GM21737 (cell line): ENCODE measurements around the gene TPTE2.
"Not testable (repeated sequence)": the region's sequence is repeated elsewhere in the genome, so short reads cannot be mapped to it uniquely, and the experiment has no call there.

Source experiments
- ATAC-seq: cut with Tn5 transposase; IDR thresholded peaks from one replicate; pipeline ENCODE4 v1.9.1; 2021; ENCODE audit warnings: mild to moderate bottlenecking, moderate library complexity; ENCODE audit not compliant: unreplicated experiment

TPTE2 gene

DNA sequence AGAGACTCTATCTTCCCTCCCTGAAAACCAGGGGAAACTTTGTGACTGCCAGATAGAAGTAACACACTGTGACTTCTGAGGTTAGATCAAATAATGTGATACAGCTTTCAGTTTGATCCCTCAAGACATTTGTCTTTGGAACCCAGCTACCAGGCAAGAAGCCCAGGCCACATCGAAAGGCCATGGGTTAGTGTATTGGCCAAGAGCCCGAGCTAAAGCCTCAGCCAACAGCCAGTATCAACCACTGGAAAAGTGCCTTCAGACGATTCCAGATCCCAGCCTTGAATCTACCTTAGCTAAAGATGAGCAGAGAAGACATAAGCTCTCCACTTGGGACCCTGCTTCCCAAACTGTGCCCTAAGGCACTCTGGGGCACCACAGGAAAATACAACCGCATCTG lies 10.9 kb upstream of the TPTE2 start:
- ATAC-seq: no peak

DNA sequence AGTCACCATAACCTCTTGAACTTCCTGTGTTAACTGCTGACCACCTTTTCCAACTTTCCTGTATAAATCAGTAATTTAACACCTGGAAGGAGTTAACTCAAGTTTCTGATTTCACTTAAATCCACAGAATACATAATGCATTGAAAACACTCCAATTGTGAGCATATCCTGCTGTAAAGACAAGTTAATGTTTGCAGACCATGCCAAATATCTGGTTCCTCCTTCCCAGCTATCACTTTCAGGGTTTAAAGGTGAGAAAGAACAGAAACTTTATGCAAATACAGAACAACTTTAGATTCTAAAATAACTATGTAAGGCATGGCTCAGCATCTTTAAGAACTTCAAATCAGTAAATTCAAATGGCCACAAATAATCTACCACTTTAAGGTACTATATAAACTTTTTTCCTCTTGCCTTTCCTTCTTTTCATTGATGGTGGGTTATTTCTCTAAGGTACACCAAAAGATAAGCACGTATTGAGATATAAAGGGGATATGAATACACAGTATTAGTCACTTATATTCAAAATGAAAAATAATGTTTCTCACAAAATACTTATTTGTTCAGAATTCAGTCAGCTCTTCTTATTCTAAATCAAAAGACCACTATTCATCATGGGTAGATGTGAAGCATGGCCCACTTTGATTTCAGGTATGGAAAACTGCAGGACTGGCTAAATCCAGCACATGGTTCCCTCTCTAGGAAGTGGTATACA lies 6.6 kb upstream of the TPTE2 start:
- peak; percentile 67 for ATAC-seq

DNA sequence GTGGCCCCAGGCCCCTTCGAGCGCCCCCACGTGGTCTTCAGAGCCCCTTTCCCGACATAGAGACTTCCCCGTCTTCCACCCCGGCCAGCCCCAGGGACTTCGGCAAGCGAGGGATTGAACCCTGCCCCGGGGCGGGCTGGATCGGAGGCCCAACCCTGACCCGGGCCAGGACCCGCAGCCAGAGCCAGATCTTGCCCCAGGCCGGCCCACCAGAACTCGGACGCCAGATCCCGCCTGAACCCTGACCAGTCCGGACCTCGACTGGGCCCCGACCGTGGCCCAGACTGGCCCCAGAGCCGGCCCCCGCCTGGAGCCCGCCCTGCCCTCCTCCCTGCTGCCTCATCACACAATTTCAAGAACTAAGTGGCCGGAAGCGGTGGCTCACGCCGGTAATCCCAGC lies 253 bp upstream of the TPTE2 start:
- no peak for ATAC-seq

GRCh38 chr13:19560672-19561071 lies 660 bp downstream of the TPTE2 start:
- ATAC-seq: not testable (repeated sequence)

DNA sequence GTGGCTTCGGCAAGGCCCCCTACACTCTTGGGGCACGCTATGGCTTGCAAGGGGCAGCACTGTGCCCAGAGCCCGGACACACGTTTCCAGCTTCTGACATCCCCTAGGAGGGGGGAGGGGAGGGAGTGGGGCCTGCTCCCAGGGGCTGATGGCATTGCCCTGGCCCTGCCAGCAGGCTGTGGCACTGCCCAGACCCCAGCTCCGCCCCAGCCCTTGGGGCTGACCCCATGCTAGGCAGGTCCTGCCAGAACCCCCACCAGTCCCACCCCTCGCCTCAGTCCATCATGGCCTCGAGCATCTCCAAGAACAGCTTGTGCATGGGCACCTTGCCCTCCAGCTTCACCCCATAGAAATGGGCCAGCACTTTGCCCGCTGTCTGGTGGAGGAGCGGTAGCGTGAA lies 1.6 kb downstream of the TPTE2 start:
- ATAC-seq: not testable (repeated sequence)

- not testable (repeated sequence) for ATAC-seq
Measured at GRCh38 chr13:19557287-19557686, 4.0 kb downstream of the TPTE2 start.

DNA sequence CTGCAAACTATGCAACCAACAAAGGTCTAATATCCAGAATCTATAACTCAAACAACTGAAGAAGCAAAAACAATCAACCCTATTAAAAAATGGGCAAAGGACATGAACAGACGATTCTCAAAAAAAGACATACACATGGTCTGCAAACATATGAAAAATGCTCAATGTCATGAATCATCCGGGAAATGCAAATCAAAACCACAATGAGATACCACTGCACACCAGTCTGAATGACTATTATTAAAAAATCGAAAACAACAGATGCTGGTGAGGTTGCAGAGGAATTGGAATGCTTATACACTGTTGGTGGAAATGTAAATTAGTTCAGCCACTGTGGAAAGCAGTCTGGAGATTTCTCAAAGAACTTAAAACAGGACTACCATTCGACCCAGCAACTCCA lies 12.1 kb downstream of the TPTE2 start:
- not testable (repeated sequence) for ATAC-seq

- not testable (repeated sequence) for ATAC-seq
Measured at GRCh38 chr13:19525634-19526033, 35.7 kb downstream of the TPTE2 start.

- ATAC-seq: no peak
Measured at GRCh38 chr13:19519049-19519448, 42.3 kb downstream of the TPTE2 start.

- ATAC-seq: not testable (repeated sequence)
Measured at GRCh38 chr13:19507623-19508022, 53.7 kb downstream of the TPTE2 start.

DNA sequence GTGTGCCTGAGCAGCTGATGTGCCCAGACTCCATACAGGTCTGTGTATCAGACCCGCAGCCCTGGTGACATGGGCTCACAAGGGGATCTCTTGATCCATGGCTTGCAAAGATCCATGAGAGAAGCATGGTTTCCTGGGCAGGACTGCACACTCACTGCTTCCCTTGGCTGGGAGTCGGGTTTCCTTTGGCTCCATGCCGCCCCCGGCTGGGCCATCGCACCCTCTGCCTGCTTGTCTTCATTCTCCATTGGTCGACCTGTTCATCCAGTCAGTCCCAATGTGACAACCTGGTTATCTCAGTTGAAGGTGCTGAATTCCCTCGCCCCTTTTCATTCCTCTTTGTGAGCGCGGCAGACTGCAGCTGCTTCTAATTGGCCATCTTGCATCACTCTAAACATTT lies 101.2 kb downstream of the TPTE2 start:
- ATAC-seq: not testable (repeated sequence)

DNA sequence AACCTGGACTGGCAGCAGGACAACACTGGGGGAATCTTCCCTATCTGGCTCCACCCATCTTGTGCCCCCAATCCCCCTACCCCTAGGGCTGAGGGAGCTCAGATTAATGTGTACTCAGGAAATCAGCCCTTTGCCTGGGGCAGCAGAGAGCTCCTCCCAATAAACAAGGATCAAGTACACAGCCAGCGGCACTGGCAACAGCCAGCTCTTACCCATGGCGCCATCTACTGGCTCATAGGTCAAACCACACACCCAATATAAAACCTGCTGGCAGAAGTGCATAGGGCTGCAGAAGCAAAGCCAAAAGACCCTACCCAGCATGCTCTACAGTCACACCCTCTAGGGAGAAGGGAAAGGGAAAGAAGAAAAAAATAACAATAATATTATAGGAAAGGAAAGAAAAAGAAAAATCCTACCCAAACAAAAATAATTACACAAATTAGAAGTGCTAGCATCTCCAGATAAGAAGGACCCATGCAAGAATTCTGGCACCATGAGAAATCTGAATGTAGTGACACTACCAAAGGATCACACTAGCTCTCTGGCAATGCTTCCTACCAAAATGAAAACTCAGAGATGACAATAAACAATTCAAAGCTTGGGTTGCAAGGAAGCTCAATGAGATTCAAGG lies 122.2 kb downstream of the TPTE2 start:
- not testable (repeated sequence) for ATAC-seq

GRCh38 chr13:19437780-19438179 lies 123.6 kb downstream of the TPTE2 start:
- ATAC-seq: not testable (repeated sequence)

GRCh38 chr13:19422236-19422635 lies 139.1 kb downstream of the TPTE2 start:
- ATAC-seq: not testable (repeated sequence)

- ATAC-seq: not testable (repeated sequence)
Measured at GRCh38 chr13:19412494-19412893, 148.8 kb downstream of the TPTE2 start.

- not testable (repeated sequence) for ATAC-seq
Measured at GRCh38 chr13:19382746-19383511, 178.4 kb downstream of the TPTE2 start.

- ATAC-seq: no peak
Measured at GRCh38 chr13:19382111-19382510, 179.2 kb downstream of the TPTE2 start.
